NCI-H2196 treated with DMSO at 0.1 percent for 48 hours (cell line): ENCODE results near the gene TCF4.

Source experiments
- DNase-seq: peaks from one replicate; lab custom pipeline; 2025; ENCODE audit not compliant: unreplicated experiment; lab: John Stamatoyannopoulos, UW

TCF4 gene

DNA sequence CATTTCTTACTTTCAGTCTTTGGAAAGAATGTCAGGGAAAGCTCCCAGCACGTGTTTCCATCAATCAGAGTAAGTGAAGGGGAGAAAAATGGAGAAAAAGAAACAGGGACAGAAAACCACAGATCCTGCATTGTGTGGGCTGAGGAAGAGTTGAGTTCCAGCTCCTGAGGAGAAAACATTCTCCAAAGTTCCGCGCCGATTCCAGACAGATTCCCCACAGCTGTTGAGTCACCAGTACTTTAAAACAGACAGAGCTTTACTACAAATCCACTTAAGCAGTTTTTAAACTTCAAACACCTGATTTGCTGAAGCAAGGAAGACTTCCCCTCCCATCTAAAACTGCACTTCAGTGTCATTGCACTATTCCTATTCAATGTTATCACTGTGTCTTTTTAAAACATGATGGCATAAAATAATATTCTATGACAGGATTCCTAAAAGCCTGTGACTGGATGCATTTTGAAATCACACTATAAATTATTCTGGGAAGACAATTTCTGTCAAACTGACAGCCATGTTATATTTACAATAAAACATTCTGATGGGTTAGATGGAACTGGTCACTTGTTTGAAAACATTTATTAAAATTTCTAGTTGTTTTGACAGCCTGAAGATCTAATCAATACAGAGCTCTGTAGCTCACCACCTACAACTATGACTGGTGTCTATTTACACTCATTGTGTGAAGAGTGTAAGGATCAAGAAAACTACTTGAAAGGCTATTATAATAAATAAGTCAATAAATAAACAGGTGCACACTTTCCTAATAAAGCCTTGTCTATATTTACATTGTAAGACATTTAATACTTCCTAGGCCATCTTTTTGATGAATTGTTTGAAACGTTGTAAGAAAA lies 40.9 kb downstream of the TCF4 start:
- no peak for DNase-seq

DNA sequence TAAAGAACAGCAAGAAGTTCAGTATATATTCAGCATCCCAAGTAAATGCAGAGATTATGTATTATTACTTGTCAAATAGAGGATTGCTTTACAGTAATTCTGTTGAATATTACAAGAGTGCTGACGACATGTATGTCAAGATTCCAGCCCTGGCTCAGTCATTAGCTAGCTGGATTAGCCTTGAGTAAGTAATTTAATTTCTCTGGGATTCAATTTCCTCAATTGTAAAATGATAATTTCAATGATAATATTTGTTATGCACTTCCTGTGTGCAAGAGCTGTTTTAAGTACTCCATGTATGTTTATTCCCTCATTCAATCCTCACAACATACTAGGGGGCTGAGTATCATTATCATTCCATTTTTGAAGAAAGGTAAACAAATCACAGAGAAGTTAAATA lies 44.0 kb downstream of the TCF4 start:
- no peak for DNase-seq

DNA sequence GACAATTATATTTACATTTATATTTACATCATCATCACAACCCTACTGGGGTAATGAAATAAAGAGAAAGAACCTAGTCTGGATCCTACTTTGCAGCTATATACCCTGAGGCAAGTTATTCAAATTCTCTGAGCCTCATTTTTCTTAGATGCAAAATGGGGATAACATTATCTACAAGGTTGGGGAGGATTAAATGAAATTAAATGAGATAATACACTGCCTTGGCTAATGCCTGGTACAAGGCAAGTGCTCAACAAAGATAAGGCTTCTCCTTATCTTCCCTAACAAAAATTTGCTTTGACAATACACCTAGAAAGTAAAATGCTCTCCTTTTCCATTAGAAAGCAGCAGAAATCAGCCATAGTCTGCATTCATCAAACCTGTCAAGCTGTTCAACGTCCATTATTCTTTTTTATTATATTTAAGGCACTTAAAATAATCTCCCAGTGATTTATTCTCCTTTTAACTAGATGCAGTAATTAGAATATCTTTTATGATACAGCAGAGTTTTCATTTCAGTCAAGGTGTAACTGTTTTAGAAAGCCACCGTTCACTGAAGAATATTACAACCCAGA lies 44.8 kb downstream of the TCF4 start:
- DNase-seq: no peak

DNA sequence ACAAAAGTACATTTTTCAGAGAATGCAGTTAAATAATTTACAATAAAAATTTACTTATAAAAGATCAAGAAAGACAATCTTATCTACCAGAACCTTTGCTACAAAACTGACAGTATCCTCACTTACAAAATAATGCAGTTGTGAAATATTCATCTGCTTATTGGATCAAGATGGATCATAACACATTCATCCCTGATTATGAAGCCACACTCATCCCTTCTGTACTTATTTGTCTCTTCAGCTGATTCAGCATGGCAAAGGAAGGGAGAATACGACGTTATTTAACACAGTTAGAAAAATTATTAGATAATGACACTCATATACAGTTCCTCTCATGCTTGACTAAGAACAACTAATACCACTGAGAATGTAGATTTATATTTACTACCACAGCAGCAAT lies 46.4 kb downstream of the TCF4 start:
- no peak for DNase-seq

DNA sequence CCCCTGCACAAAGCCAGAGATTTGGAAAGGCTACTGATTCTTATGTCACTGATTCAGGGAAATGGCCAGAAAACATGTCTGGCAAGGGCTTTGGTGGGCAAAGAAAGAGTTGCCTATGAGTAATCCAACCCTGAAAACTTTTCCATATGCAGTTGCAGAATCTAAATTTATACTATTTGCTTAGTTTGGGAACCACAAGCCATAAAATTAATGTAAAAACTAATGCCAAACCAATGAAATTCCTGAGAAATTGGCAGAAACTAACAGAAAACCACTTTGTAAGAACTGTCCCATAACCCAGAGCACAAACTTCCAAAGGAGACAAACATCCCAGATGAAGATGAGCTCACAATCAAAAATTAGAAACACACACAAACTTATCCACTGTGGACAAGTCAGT lies 48.8 kb downstream of the TCF4 start:
- no peak for DNase-seq

DNA sequence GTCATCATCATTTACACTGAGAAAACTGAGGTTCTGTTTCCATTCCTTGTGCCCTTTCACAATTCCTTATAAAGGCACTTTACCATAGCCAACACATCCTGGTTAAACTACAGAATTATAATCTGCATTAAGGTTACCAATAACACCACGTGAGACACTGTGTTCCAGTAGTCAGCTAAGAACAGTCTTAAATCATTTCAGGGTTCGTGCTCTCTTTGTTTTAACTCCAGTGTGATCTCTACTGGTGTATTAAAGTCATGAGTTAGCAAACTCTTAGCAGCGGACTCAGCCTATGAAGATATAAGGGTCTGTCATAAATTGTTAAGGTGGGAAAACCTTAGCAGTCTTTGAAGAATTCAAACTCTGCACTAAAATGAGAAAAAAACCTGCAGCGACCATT lies 53.0 kb downstream of the TCF4 start:
- DNase-seq: no peak

DNA sequence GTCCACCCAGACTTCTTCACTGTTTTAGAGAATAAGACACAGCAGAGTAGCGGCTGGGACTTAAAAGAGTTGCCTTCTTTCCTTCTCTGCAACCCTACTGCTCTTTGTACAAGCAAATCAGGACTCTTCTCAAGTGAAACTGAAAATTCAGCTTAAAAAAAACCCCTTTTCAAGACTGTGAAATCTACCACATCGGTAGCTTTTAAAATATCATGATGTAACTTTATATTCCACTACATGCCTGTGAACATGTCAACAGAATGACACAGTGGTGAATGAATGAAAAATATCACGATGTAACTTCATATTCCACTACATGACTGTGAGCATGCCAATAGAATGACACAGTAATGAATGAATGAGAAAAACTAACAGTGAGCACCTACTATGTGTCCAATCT lies 53.4 kb downstream of the TCF4 start:
- DNase-seq: no peak

DNA sequence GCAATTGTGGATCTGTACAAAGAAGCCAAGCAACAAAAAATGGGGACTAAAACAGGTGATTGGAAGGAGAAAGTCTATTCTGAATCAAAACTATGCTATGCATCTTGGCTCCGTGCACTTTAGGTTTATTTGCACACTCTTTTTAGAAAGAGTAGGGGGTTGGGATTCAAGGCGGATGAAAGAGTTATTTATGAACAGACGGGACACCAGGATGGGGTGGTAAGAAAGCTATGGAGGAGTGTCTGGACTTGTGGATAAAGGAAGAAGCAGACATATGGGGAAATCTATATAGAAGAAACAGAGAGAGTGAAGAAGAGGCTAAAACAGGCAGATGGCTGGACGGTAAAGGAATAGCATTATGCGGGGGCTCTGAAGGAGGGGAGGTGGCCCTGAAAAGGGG lies 57.8 kb downstream of the TCF4 start:
- no peak for DNase-seq

DNA sequence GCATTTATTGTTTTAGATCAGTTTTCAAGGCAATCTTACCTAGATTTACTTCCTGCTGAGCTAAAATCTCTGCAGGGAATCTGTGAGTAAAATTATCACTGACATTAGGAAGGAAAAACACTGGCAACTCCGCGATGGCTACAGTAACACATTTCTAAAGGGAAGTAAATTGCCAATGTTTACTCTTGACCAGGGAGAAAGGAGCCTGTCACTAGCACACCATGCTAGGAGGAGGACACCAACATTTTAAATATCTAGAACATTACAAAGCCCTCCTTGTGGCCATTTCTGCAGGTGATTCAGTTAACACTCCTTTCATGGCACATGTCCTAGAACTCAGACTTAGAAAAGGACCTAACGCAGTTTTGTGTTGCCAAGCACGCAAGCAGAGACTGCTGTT lies 58.4 kb downstream of the TCF4 start:
- no peak for DNase-seq

DNA sequence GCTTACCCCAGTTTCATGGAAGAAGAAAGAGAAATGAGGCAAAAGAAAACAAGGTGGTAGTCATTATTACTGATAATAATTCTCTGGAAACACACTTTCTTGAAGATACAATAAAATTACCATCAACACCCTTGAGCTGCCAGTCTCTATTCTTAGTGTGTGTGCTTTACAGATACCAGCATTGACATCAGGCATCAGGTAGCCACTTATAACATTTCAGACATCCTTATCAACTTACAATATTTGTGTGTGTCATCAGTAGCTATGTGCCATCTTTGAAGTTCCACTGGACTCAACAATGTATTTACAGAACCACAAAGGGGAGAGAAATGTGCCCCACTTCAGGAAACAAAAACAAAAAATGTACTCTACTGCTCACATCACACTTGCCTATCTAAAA lies 62.1 kb downstream of the TCF4 start:
- no peak for DNase-seq

DNA sequence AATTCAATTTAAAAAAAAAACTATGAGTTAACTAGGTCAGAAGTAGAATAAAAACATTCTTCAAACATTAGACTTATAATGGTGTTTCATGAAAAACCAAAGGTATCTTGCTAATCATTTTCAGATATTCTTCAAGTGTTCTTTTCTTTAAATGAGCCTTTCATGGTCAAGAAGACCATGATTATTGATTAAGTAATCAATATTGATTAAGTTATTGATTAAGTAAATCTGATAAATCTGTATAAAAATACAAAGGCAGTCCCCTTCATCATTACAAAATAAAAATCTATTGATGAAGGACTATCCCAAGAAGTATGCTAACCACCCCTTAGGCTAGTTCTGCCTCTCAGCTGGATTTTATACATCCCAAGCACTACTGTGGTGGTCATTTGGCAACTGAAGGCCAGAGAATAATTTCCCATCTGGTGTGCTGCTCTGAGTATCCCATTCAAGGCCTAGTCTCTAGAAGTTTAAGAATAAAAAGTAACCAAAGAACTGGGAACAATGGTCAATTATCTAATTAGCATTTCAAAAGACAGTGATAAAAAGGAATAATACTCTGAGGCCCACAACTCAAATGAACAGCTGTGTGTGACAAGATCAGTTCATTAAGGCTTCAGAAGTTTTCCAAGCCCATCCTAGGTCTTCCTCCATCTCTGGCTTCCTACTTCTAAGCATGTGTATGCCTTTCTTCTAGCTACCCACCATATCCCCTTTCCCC lies 63.5 kb downstream of the TCF4 start:
- no peak for DNase-seq

DNA sequence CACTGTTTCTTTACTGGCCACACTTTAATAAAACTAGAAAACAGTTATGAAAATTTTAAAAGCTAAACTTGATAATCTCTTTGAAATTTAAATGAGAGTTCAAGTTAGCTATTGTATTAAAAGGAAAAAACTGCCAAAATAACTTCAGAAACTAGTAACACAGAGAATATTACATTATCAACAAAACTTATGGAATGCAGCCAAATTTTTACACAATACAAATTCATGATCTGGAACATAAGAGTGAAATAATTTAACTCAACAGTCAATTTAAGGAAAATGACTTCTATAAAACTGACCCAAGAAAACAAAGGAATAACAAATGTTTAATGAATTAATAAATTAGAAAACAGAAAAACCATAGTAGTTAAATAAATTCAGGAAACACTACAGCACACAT lies 65.0 kb downstream of the TCF4 start:
- DNase-seq: no peak

DNA sequence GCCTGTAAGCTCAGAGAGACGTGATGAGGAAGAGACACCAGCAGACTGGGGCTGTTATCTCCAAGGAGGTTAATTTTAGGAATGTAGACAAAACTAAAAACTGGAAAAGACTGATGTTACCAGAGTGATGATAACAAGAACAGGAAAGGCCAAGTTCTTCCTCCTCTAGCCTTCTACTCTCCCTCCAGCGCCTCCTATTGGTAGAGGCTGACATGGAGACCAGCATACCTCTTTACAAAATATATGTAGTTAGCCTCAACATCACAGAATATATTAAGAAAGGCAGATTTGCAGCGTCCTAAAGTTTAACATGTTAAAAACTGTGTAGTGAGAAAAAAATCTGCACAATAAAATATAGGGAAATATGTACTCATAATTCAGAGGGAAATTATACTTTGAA lies 66.0 kb downstream of the TCF4 start:
- DNase-seq: no peak

DNA sequence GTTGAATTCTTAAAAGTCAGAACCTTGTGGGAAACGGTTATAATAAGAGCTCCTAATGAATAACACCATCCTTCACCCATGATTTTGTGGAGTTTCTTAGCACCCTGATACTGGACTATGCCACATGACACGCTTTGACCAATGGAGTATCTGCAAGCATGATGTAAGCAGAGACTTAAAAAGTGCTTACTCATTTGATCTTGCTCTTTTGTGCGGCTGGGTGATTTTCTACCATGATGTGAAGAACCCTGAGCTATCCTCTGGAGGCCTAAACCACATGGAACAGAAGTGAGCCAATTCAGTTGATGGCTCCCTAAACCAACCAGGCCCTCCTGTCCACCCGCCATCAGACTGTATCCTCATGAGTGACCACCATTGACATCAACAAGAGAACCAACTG lies 70.9 kb downstream of the TCF4 start:
- DNase-seq: no peak

DNA sequence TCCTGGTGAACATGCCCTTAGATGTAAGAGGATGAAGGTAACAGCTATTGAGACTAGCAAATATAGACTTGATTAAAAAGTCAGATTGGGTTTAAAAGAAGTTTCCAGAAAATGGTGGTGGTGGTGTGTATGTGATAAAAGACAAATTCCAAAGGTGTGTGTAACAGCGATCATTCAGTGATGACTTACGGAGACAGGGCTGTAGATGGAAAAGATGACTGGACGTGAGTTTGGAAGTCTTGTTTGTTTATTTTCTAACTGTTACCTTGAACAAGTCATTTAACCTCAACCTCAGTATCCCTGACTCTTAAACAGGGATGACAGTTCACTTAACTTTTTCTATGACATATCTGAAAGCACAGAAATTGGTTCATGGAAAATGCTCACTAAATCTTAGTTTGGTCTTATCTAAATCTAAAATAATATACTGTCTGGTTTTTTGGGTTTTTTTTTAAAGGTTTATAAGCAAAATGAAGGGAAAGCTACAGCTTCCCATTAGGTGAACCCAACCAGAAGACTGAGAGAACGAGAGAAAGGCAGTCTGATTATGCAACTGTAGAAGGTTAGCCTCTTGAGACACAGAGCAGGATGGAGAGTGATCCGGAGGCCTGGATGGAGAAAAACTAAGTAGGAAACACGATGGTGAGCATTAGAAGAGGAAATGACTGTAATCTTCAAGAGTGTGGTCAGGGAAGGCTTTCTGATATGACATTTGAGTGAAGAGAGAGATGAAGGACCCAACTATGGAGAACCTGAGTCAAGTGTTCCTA lies 71.9 kb downstream of the TCF4 start:
- no peak for DNase-seq

DNA sequence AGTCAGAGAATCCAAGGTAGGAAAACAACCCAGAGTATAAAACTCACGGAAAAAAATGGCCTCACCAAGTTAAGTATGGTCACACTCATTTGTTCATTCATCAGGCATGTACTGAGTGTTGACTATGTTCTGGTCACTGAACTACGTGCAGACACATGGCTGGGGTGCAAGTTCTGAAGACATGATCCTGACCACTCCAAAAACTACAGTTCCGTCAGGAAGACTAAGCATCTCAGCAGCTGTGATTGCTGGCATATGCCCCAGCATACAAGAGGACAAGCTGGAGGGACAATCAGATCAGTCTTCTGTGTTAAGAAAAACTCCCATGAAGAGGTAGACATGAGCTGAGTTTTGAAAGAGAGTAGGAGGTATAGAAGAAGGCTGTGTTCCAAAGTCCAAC lies 72.8 kb downstream of the TCF4 start:
- no peak for DNase-seq

DNA sequence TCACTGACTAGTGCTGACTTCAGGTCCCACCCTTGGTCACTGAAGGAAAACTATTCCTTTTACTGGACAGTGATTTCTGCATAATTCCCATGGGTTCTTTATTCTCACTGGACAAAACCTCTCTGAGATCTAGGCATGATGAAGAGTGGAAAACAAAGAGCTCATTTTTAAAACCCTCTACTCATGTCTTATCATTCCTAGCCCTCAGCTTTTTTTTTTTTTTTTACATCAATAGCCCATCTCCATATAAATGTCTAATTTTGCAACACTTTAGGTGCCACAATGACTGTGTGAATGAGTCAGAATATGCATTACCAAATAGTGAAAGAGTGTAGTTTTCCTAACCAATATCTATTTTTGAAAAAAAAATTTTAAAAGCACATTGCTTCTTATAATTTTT lies 74.8 kb downstream of the TCF4 start:
- DNase-seq: no peak

DNA sequence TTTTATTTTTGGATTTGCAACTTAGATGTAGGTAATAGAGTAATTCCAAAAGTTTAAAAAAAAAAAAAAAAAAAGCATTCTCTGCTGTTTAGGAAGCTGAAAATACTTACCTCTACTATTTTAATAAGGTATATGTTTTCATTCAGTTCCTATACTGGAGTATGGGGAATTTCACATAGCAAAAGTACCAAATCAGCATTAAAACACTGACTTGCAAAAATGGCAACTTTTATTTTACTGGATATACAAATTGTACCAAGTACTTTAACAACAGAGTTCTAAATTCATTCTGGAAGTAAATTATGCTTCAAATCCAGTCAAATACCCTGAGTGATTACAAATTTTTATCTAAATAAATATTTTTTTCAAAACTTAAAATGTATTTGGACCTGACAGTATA lies 76.7 kb downstream of the TCF4 start:
- no peak for DNase-seq

DNA sequence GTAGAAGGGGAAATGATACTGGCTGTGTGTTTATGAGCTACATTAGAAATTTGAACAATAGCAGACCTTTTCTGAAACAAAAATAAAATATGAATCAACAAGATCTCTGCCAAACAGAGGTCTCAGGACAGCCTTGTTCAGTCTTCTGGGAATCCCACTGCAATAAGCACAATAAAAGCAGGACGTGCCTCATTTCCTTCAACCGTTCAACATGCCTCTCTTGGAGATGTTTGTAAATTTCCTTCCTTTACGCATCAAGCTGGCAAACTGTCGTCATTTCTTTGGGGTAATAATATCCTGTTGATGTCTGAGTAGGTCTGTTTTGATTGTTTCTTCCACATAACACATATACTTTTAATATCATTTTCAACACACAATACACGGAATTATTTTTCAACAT lies 77.2 kb downstream of the TCF4 start:
- DNase-seq: no peak

DNA sequence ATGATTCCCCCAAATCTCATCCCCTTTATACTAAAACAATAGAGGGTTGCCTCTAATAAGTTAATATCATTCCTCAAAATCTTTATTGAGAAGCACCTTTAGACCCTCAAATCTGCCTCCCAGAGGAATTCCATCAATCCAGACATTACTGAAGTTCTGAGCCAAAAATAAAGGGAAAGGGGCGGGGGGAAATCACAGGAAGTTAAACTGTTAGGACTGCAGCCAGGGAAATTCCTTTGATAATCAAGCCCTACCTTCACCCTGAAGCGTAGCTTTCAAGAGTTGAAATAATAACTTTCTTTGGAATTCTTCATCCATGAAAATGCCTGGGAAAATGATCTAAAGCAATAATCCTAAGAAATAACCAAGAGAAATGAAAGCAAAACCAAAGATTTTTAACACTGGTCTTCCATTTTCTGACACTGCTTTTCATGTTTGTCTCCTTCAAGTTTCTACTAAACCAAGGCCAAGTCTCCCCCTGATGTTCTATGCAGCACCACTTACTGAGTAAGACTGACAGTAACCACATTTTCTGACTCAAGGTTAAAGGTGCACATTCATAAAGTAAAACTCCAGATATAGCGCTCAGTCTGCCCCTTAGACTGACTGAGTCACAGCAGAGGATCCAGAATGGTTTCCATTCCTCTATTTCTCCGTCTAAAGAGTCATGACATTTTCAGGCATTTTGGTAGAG lies 78.2 kb downstream of the TCF4 start:
- no peak for DNase-seq

DNA sequence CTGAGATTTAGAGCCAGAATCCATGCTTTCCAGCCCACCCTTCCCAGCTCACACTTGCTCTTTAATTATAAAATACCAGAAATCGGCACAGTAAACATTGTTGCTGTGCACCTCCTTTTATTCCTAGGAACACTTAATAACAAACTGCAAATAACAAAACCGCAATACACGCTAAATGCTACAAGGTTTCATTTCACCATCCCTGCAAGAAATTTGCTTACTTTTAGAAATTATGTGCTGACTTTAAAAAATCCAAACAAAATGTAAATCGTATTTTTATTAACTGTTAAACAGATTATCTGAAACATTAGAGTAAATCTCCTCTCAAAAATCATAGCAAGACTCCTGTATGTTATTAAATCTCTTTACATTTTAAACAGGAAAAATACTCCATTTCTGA lies 79.3 kb downstream of the TCF4 start:
- no peak for DNase-seq
